Measurements from ENCODE around the gene HECTD4. TPM values are rescaled to one million over a fixed set of nuclear protein-coding genes. Genes with fewer than 3 reads are reported as not detected.

Gene HECTD4
- total RNA-seq, 1 experiment from 2014 or later: 24.6 TPM

DNA sequence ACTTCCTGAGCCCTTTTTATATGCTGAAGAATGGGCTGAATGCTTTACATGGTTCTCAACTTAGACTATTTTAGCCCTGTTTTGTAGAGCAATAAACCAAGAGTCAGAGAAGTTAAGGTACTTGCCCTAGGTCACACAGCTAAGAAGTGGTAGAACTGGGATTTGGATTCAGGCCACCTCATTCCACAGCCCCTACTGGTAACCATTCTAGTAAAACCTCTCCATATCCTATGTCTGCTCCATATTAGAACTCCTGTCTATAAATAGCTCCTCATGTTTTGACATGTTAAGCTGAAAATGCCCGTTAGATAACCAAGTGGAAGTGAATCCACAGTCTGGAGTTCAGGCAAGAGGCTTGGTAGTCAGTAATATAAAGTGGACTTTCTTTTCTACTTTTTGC is 111.6 kb downstream of the HECTD4 start:
- Histone ChIP-seq H3K9me3 (ENCODE audit: low read length) (no peaks in the 10 kb centered on the region), H3K36me3 (ENCODE audit: low read depth, low read length) (peaks cover 21% of the 10 kb centered on the region), H3K4me3 (ENCODE audit: low read length) (no peak overlapping the region), H3K27ac (ENCODE audit: low read length) (no peak overlapping the region), H3F3A (ENCODE audit: low read length, unreplicated experiment) (no peaks in the 10 kb centered on the region), H3K9me2 (replicated peaks; ENCODE audit: low read length) (no peaks in the 10 kb centered on the region), H2AFZ (ENCODE audit: low read length) (no peak overlapping the region), H3K79me2 (ENCODE audit: low read length) (no peaks in the 10 kb centered on the region), H3K4me1 (ENCODE audit: insufficient read depth, low read length) (no peaks in the 10 kb centered on the region), H3K4me2 (ENCODE audit: low read length) (no peak overlapping the region), H4K20me1 (ENCODE audit: low read length) (no peaks in the 10 kb centered on the region), H3K27me3 (ENCODE audit: low read length) (no peaks in the 10 kb centered on the region), H3K9ac (ENCODE audit: low read length) (no peak overlapping the region)
- DNase-seq (no peak), ATAC-seq (no peak)
- BruUV-seq (replicated peaks): no TSS peak
- intact Hi-C loops (cut with micrococcal nuclease): no loop called here
- CTCF ChIA-PET: interaction anchor here (0.6 kb wide), 1 partner anchor 14 kb away, joined by 5 read pairs; no protein-coding TSS in a partner anchor
- POLR2A ChIA-PET (ENCODE audit: unreplicated experiment): no interaction called here
- TF ChIP-seq EZH2 (IDR thresholded peaks at IDR 0.05; ENCODE audit: low read length, unreplicated experiment) (no peak), EZH2phosphoT487 (IDR thresholded peaks at IDR 0.05; ENCODE audit: borderline replicate concordance, low read length) (no peak)
- TF ChIP-seq, protein P1, sequence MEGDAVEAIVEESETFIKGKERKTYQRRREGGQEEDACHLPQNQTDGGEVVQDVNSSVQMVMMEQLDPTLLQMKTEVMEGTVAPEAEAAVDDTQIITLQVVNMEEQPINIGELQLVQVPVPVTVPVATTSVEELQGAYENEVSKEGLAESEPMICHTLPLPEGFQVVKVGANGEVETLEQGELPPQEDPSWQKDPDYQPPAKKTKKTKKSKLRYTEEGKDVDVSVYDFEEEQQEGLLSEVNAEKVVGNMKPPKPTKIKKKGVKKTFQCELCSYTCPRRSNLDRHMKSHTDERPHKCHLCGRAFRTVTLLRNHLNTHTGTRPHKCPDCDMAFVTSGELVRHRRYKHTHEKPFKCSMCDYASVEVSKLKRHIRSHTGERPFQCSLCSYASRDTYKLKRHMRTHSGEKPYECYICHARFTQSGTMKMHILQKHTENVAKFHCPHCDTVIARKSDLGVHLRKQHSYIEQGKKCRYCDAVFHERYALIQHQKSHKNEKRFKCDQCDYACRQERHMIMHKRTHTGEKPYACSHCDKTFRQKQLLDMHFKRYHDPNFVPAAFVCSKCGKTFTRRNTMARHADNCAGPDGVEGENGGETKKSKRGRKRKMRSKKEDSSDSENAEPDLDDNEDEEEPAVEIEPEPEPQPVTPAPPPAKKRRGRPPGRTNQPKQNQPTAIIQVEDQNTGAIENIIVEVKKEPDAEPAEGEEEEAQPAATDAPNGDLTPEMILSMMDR (conservative IDR thresholded peaks at IDR 0.05; ENCODE audit: low read depth, low read length): no peak

DNA sequence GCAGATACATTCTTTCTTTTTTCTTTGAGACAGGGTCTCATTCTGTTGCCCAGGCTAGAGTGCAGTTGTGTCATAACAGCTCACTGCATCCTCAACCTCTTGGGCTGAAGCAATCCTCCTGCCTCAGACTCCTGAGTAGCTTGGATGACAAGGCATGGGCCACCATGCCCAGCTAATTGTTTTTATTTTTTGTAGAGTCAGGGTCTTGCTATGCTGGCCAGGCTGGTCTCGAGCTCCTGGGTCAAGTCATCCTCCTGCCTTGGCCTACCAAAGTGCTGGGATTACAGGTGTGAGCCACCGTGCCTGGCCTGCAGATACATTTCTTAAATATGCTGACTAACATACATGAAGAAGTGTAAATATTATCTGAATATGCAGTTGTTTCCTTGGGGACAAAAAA is 115.8 kb downstream of the HECTD4 start:
- intact Hi-C loops (cut with micrococcal nuclease): no loop called here

DNA sequence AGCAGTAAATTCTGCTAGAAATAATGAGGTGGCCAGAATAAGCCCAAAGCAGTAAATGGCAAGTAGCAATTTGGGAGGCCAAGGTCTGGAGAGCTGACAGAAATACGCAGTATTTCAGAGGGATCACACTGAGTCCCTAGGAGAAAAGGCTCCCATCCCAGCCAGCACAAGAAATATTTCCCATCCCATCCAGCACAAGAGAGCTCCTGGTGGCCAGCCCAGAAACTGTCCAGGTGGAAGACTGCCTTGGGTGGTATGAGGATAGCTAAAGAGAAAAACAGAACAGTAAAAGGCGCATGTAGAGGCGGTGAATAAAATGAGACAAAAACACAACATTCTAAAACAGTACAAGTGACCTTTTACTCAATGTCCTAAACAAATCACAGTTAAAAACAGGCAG is 120.7 kb downstream of the HECTD4 start:
- ATAC-seq (peak; percentile 66; the same call in 1 of the 2 replicates), DNase-seq (peak; percentile 52)
- Histone ChIP-seq H3K9me2 (replicated peaks; ENCODE audit: low read length) (no peaks in the 10 kb centered on the region), H3K4me3 (ENCODE audit: low read length) (no peak overlapping the region), H2AFZ (ENCODE audit: low read length) (no peak overlapping the region), H3K9me3 (ENCODE audit: low read length) (no peaks in the 10 kb centered on the region), H3K9ac (ENCODE audit: low read length) (no peak overlapping the region), H3K79me2 (ENCODE audit: low read length) (no peaks in the 10 kb centered on the region), H3K27ac (ENCODE audit: low read length) (no peak overlapping the region), H4K20me1 (ENCODE audit: low read length) (no peaks in the 10 kb centered on the region), H3K4me2 (ENCODE audit: low read length) (no peak overlapping the region), H3K27me3 (ENCODE audit: low read length) (no peaks in the 10 kb centered on the region), H3K4me1 (ENCODE audit: insufficient read depth, low read length) (no peaks in the 10 kb centered on the region), H3F3A (ENCODE audit: low read length, unreplicated experiment) (no peaks in the 10 kb centered on the region), H3K36me3 (ENCODE audit: low read depth, low read length) (peaks cover 14% of the 10 kb centered on the region; the same call in 1 of the 2 replicates)
- TF ChIP-seq, protein P1 (conservative IDR thresholded peaks at IDR 0.05; ENCODE audit: low read depth, low read length): peak; percentile 59
- TF ChIP-seq EZH2 (IDR thresholded peaks at IDR 0.05; ENCODE audit: low read length, unreplicated experiment): no peak
- no peak for TF ChIP-seq EZH2phosphoT487 (IDR thresholded peaks at IDR 0.05; ENCODE audit: borderline replicate concordance, low read length)
- BruUV-seq (replicated peaks): no TSS peak
- ChIA-PET CTCF (interaction anchor here (0.5 kb wide), 1 partner anchor 49 kb away, joined by 4 read pairs; no protein-coding TSS in a partner anchor), POLR2A (ENCODE audit: unreplicated experiment) (no interaction called here)
- intact Hi-C loops (cut with micrococcal nuclease): no loop called here

More for the DNA sequence above, 115.8 kb downstream of the HECTD4 start:
- Histone ChIP-seq H3K9me3 (ENCODE audit: low read length) (no peaks in the 10 kb centered on the region), H3K9ac (ENCODE audit: low read length) (no peak overlapping the region), H3K79me2 (ENCODE audit: low read length) (no peaks in the 10 kb centered on the region), H3K36me3 (ENCODE audit: low read depth, low read length) (peaks cover 19% of the 10 kb centered on the region), H3K4me1 (ENCODE audit: insufficient read depth, low read length) (no peaks in the 10 kb centered on the region), H4K20me1 (ENCODE audit: low read length) (no peaks in the 10 kb centered on the region), H3K4me2 (ENCODE audit: low read length) (no peak overlapping the region), H3F3A (ENCODE audit: low read length, unreplicated experiment) (no peaks in the 10 kb centered on the region), H3K27ac (ENCODE audit: low read length) (no peak overlapping the region), H3K4me3 (ENCODE audit: low read length) (no peak overlapping the region), H3K27me3 (ENCODE audit: low read length) (no peaks in the 10 kb centered on the region), H3K9me2 (replicated peaks; ENCODE audit: low read length) (no peaks in the 10 kb centered on the region), H2AFZ (ENCODE audit: low read length) (no peak overlapping the region)
- no TSS peak for BruUV-seq (replicated peaks)
- ATAC-seq (no peak), DNase-seq (no peak)
- ChIA-PET POLR2A (ENCODE audit: unreplicated experiment) (no interaction called here), CTCF (no interaction called here)
- TF ChIP-seq, protein P1 (conservative IDR thresholded peaks at IDR 0.05; ENCODE audit: low read depth, low read length): no peak
- TF ChIP-seq EZH2phosphoT487 (IDR thresholded peaks at IDR 0.05; ENCODE audit: borderline replicate concordance, low read length): no peak
- TF ChIP-seq EZH2 (IDR thresholded peaks at IDR 0.05; ENCODE audit: low read length, unreplicated experiment): no peak

Measured in PC-3 (cell line).